Globus pallidus (tissue), 1 donor: ENCODE data around the gene HMGCL.
A peak's percentile ranks its signal among the peaks of the same experiment; 100 is the strongest.
"Not testable (repeated sequence)": the region's sequence is repeated elsewhere in the genome, so short reads cannot be mapped to it uniquely, and the experiment has no call there.

ENCODE experiments used
- DNase-seq: peaks from one replicate; pipeline ENCODE4 v3.0.0-alpha.2; 2015; ENCODE audit warnings: low spot score

The HMGCL gene

GRCh38 chr1:23826590-23826989, 1.4 kb upstream of the HMGCL start:
- DNase-seq: not testable (repeated sequence)

DNA sequence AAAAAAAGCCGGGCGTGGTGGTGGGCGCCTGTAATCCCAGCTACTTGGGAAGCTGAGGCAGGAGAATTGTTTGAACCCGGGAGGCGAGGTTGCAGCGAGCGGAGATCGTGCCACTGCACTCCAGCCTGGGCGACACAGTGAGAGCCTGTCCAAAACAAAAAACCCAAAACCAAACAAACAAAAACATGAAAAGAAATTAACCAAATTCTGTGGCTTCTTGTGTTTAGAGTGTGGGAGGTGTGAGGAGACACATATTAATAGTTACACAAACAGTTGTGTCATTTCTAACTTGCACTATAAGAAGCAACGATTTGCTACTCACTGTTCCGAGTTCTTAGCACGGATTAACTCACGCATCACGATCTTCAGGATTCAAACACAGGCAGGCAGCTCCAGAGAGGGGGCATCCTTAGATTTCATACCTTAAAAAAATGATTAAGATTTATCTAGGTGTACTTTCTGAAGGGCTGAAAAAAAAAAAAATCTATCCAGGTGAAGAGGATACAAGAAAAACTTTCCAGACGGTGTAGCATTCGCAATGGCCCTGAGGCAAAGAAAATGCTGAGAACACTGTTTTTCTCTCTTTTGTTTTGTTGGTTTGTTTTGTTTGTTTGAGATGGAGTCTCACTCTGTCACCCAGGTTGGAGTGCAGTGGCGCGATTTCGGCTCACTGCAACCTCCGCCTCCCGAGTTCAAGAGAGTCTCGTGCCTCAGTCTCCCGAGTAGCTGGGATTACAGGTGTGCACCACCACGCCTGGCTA, 713 bp upstream of the HMGCL start:
- DNase-seq: no peak

- no peak for DNase-seq
Observed at GRCh38 chr1:23824711-23825075, 536 bp downstream of the HMGCL start.

DNA sequence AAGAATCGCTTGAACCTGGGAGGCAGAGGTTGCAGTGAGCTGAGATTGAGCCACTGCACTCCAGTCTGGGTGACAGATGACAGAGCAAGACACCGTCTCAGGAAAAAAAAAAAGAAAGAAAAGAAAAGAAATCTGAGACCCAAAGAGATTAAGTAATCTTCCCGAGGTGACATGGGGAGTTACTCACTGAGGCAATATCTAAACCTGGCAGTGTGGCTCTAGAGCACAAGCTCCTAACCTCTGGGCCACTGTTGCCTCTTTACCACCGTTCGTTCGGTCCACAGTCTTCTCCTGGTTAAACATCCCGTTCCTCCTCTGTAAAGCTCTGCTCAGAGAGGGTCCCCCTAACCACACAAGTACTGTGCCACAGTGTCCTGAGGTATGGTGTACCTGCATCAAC, 1.5 kb downstream of the HMGCL start:
- DNase-seq: no peak

DNA sequence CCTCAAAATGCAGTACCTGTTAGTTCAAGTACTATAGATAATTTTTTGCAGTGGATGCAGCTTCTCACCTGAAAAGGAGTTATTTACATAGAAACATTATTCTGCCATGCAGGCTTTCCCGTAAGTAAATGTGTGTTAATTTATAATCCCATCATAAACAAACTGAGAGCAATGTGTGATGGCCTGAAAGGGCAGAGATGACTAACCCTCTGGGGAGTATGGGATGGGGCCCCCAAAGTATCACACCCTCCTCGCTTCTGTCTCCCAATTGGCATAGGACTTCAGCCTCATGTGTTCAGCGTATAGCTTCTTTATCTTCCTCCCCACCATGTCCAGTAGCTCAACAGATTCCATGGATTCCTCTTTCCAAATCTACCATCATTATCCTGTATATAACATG, 7.6 kb downstream of the HMGCL start:
- DNase-seq: no peak

GRCh38 chr1:23816906-23817305, 8.3 kb downstream of the HMGCL start:
- no peak for DNase-seq

DNA sequence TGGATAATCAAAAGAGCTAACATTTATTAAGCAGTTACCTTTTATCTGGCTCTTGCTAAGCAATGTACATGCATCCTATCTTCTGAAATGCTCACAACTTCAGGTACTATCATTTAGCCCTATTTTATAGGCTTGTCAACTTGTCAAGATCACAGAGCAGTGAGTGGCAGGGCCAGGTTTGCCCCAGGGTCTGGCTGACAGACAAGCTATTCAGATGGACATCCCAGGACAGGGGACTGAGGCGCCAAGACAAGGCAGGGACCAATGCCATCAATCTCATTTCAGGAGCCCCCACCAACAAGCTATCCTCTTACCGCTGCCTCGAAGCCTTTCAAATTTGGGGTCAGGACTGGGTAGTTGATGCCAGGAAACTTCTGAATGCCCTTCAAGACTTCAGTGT, 8.9 kb downstream of the HMGCL start:
- DNase-seq: no peak

DNA sequence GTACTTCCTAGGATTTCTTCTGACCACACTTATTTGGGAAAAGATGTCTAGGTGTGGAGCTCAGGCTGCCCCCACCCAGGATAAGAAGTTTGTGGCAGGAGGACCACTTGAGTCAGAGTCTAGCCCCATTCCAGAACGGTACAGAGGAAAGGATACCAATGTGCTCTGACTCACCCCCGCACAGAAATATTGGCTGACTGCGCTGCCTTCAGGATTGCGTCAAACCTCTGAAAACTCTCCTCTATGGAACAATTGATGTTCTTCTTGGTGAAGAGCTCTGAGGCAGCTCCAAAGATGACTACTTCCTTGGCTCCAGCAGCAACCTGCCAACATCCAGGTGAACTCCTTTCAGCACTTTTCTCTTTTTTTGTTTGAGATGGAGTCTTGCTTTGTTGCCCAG, 11.2 kb downstream of the HMGCL start:
- DNase-seq: no peak

DNA sequence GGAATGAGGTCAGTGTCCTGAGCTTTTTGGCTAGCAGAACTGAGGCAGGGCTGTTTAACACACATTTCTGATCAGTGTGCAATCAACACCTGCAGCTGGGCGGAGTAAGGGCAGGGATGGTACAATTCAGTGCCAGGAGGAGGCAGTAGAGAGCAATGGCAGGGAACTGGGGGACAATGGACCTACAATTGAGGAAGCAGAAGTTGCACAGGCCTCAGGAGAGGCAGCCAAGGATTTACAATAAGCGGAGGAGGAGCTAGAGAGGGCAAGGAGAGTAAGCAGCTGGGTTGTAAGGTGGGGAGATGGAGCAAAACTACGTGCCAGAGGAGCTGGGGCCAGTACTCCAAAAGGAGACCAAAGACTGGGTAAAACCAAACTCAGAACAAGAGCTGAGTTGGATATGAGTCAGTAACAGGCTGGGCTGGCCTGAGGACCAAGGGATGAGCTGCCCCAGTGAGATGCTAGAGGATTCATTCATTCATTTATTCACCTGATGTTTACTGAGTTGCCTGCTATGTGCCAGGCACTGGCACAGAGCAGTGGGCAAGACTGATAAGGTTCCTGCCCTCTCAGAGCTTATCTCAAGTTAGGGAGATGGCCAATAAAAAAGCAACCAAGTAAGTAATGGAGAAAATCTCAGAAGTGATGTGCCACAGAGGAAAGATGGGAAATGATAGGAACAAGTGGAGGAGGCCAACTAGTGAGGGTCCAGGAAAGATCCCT, 14.2 kb downstream of the HMGCL start:
- no peak for DNase-seq

DNA sequence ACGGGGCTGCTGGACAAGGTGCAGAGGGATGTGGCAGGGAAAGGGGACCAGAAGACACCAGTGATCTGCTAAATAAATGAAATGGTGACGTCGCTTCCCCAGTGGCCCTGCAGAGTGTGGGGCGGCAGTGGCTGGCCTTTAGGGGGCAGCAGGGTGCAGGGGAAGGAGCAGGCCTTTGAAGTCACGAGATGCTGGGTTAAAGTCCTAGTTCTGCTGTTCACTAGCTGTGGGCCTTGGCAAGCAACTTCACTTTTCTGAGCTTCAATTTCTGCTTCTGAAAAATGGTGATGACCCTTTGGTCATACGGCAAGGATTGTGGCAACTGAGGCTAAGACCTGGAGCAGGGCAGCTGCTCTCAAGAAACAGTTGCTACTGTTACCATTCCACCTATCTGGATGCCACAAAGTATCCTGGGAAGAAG, 15.5 kb downstream of the HMGCL start:
- DNase-seq: peak; percentile 75

GRCh38 chr1:23807453-23807852, 17.8 kb downstream of the HMGCL start:
- DNase-seq: no peak

- DNase-seq: no peak
Observed at GRCh38 chr1:23806280-23806679, 18.9 kb downstream of the HMGCL start.

DNA sequence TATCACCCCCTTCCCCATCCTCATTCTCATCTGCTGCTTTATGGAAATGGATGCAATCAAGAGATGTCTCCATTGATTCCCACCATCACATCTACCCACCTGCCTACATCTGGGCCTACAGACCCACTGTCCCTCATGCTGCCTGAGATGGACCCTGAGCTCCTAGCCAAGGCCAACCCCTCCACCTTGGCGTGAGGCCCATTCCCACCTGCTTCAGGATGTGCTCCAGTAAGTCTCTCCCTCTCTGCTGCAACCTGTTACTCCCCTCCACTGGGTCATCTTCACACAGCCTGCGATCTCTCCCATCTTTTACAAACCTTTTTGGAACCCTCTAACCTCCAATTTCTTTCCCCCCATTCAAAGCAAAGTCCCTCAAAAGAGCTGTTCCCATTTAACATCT, 20.2 kb downstream of the HMGCL start:
- DNase-seq: no peak

DNA sequence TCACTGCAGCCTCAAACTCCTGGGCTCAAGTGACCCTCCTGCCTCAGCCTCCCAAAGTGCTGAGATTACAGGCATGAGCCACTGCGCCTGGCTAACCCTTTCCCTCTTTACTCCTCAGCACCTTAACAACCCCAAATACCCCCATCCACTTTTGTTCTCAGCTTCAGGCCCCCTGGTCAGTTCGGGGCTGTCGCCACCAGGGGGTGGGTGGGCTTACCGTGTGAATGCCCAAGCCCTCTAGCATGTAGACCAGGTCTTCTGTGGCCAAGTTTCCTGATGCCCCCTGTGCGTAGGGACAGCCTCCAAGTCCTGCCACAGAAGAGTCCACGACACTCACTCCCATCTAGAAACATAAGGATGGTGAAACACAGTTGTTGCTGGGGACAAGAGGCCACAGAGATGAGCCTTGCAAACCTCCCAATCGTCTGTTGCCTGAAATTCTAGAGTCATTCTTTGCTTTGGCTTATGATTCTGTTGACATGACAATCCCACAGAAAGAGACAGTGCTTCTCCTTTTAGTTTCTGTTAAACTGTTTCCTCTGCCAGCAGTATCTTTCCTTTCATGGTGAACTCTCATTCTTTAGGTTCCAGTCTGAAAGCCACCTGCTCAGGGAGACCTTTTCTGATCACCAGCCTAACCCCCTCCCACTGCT, 20.9 kb downstream of the HMGCL start:
- no peak for DNase-seq

- DNase-seq: no peak
Observed at GRCh38 chr1:23803674-23804073, 21.6 kb downstream of the HMGCL start.

DNA sequence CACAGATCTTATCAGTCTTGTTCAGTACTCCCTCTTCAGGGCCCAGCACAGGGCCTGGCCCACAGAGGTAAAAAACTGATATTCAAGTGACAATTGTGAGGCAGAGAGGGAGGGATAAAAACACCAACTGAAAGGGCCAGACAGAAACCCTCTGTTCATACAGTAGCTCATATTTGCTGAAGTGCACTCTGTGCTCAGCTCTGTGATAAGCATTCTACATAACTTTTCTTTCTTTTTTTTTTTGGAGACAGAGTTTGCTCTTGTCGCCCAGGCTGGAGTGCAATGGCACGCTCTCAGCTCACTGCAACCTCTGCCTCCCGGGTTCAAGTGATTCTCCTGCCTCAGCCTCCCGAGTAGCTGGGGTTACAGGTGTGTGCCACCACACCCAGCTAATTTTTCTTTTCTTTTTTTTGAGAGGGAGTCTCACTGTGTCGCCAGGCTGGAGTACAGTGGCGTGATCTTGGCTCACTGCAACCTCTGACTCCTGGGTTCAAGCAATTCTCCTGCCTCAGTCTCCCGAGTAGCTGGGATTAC, 22.4 kb downstream of the HMGCL start:
- not testable (repeated sequence) for DNase-seq

DNA sequence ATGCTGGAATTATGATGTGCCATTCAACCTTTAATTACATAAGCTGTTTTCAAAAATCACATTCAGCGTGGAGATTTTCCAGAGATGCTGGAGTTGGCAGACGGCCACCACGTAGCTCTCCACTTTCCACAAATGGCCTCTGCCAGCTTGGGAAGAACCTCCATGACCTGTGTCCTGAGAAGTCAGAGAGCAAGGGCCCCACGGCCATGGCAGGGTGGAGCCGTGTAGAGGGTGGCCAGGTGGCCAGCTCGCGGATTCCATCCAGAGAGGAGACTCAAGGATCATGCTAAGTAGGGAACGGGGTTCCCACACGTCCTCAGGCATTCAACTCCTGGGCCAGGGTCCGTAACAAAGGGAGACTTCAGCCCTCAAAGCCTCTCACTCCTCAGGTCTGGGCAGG, 23.4 kb downstream of the HMGCL start:
- no peak for DNase-seq

DNA sequence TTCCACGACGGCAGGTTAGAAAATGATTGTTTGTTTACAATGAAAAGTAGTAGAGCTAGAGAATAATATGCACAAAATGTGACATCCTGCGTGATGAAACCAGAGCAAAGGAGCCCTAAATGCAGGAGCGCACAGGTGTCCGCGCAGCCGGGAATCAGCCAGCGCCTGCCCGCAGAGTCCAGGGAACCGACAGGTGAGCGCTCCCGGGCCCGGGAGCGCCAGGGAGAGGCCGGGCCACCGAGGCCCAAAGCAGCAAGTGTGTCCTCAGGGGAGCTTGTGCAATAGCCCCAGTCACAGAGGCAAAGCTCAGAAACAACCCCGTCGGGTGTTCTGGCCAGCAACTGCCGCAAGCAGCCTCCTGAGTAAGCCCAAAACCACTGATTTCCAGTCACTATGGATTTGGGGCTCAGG, 23.9 kb downstream of the HMGCL start:
- DNase-seq: no peak

DNA sequence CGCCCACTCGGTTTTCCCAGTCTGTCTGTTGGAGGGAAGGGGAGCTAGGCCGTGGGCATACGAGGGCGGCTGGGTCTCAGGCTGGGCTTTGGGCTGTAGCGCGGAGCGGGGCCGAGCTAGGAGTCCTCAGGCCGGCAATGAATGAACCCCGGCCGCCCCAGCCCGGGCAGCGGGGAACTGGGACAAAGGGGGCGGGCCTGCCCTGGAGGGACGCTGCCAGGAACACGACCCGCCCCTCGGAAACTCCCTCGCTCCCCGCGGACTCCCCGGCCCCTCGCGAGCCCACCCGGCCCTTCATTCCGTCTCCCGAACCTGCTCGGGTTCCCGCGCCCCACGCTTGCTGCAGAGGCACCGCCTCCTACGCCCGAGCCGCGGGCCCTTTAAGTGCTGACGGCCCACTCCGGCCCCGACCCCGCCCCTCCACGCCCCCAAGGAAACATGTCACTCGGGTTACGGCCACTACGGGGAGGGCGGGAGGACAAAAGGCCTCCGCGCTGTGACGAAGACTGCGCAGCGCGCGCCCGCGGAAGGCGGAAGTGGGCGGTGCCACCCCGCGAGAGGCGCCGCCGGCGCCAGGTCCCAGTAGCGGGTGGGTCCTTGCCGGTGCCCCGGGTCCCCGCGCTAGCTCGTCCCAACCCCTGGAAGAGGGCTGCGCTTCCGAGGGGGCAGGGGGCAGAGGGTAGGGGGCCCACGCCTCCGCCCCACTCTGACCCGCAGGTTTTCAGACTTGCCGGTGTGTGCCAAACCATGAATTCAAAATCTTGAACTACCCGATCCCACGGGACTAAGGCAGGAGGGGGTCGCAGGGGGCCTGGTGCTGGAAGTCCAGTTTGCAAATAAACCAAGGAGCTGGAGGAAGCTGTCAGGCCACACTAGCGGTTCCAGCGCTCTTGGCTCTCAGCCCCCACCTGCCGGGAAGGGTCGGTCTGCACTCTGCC, 24.6 kb downstream of the HMGCL start, which contains the start of gene GALE:
Gene GALE, minus strand, starts transcription at position 355 of the 938 bp plus-strand sequence. CDS start 1,747 bp downstream, outside the sequence.
- peak; percentile 95 for DNase-seq

- no peak for DNase-seq
Observed at GRCh38 chr1:23799570-23800399, 25.4 kb downstream of the HMGCL start.

DNA sequence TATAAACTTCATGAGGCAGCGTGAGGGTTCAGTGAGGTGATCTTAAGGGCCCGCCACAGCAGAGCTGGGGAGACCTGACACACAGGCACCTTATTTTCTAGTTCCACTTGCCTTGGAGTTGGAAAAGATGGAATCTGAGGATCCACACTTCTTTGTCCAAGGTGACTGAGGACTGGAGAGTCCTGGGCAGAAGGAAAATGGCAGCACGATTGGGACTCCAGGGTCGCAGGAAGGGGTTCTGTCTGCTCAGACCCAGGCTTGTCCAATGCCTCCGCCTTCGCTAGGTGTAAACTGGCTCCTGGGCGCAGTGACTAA, 26.0 kb downstream of the HMGCL start:
- DNase-seq: no peak
